H9 (cell line): ENCODE data around the gene OR6N1. TPM values are rescaled to one million over a fixed set of nuclear protein-coding genes. Genes with fewer than 3 reads are reported as not detected.

ENCODE experiments used
- DNase-seq: peaks from one replicate; pipeline ENCODE4 v3.0.0-alpha.2; 2017
- H2AFZ ChIP-seq: one replicate; pipeline ENCODE4 v1.6.1; 2013; ENCODE audit warnings: mild to moderate bottlenecking, low read length, control low read depth, moderate library complexity
- H2AK5ac ChIP-seq: 2 replicates; pipeline ENCODE4 v1.6.1; 2013; ENCODE audit warnings: low read length, control low read depth, mixed read lengths; ENCODE audit not compliant: insufficient read length
- H2BK120ac ChIP-seq: one replicate; pipeline ENCODE4 v1.6.1; 2013; ENCODE audit warnings: low read depth, mild to moderate bottlenecking, low read length, control low read depth, inconsistent platforms; ENCODE audit not compliant: poor library complexity, severe bottlenecking
- H2BK12ac ChIP-seq: 2 replicates; pipeline ENCODE4 v1.6.1; 2013; ENCODE audit warnings: low read length, control low read depth, mixed read lengths, low read depth; ENCODE audit not compliant: insufficient read length
- H2BK15ac ChIP-seq: 2 replicates; pipeline ENCODE4 v1.6.1; 2013; ENCODE audit warnings: low read depth, low read length, control low read depth
- H2BK20ac ChIP-seq: one replicate; pipeline ENCODE4 v1.6.1; 2013; ENCODE audit warnings: low read depth, mild to moderate bottlenecking, low read length, control low read depth, inconsistent platforms; ENCODE audit not compliant: poor library complexity, severe bottlenecking
- H2BK5ac ChIP-seq: 2 replicates; pipeline ENCODE4 v1.6.1; 2013; ENCODE audit warnings: low read length, control low read depth, mixed read lengths; ENCODE audit not compliant: insufficient read length
- H3K14ac ChIP-seq: 2 replicates; pipeline ENCODE4 v1.6.1; 2013; ENCODE audit warnings: low read length, control low read depth; ENCODE audit not compliant: insufficient read depth
- H3K18ac ChIP-seq: 2 replicates; pipeline ENCODE4 v1.6.1; 2013; ENCODE audit warnings: low read depth, mild to moderate bottlenecking, mixed read lengths, low read length, control low read depth; ENCODE audit not compliant: insufficient read length
- H3K23ac ChIP-seq: 2 replicates; pipeline ENCODE4 v1.6.1; 2013; ENCODE audit warnings: low read length, control low read depth, mixed read lengths, low read depth; ENCODE audit not compliant: insufficient read length
- H3K23me2 ChIP-seq: 2 replicates; pipeline ENCODE4 v1.6.1; 2013; ENCODE audit warnings: low read depth, mild to moderate bottlenecking, mixed read lengths, low read length, control low read depth; ENCODE audit not compliant: insufficient read length, poor library complexity, severe bottlenecking
- H3K27ac ChIP-seq: 2 replicates; pipeline ENCODE4 v1.5.1; 2013; ENCODE audit warnings: low read length, control low read depth, mixed read lengths, low read depth; ENCODE audit not compliant: insufficient read length
- H3K27me3 ChIP-seq: 2 replicates; pipeline ENCODE4 v1.6.1; 2013; ENCODE audit warnings: low read length, control low read depth, inconsistent platforms; ENCODE audit not compliant: insufficient read depth
- H3K4ac ChIP-seq: 2 replicates; pipeline ENCODE4 v1.6.1; 2013; ENCODE audit warnings: low read depth, mild to moderate bottlenecking, control low read depth, inconsistent platforms, low read length, moderate library complexity
- H3K4me1 ChIP-seq: 2 replicates; pipeline ENCODE4 v1.6.1; 2013; ENCODE audit warnings: low read length, control low read depth, inconsistent platforms; ENCODE audit not compliant: insufficient read depth
- H3K4me2 ChIP-seq: 2 replicates; pipeline ENCODE4 v1.6.1; 2013; ENCODE audit warnings: low read length, control low read depth, mixed read lengths; ENCODE audit not compliant: insufficient read length, insufficient read depth
- H3K56ac ChIP-seq: 2 replicates; pipeline ENCODE4 v1.6.1; 2013; ENCODE audit warnings: low read depth, mild to moderate bottlenecking, mixed read lengths, low read length, control low read depth; ENCODE audit not compliant: insufficient read length
- H3K79me1 ChIP-seq: 2 replicates; pipeline ENCODE4 v1.6.1; 2013; ENCODE audit warnings: low read depth, mild to moderate bottlenecking, moderate library complexity, low read length, control low read depth, inconsistent platforms; ENCODE audit not compliant: insufficient read depth, poor library complexity, severe bottlenecking
- H3K79me2 ChIP-seq: 2 replicates; pipeline ENCODE4 v1.6.1; 2013; ENCODE audit warnings: low read length, control low read depth, inconsistent platforms; ENCODE audit not compliant: insufficient read depth
- H3K9ac ChIP-seq: 2 replicates; pipeline ENCODE4 v1.6.1; 2013; ENCODE audit warnings: low read length, control low read depth, mixed read lengths; ENCODE audit not compliant: insufficient read length; ENCODE audit errors: extremely low read depth
- H3K9me3 ChIP-seq: one replicate; pipeline ENCODE4 v1.6.1; 2013; ENCODE audit warnings: low read depth, low read length, inconsistent platforms; ENCODE audit not compliant: control insufficient read depth
- H3T11ph ChIP-seq: one replicate; pipeline ENCODE4 v1.6.1; 2013; ENCODE audit warnings: mild to moderate bottlenecking, low read length, control low read depth, inconsistent platforms
- H4K20me1 ChIP-seq: one replicate; pipeline ENCODE4 v1.6.1; 2013; ENCODE audit not compliant: control insufficient read depth, insufficient read length, insufficient read depth
- H4K5ac ChIP-seq: 2 replicates; pipeline ENCODE4 v1.6.1; 2013; ENCODE audit warnings: low read depth, mild to moderate bottlenecking, mixed read lengths, low read length, control low read depth; ENCODE audit not compliant: insufficient read length
- H4K8ac ChIP-seq: replicated peaks from 2 replicates; pipeline ENCODE4 v1.6.1; 2013; ENCODE audit warnings: low read length, control low read depth, mixed read lengths, low read depth; ENCODE audit not compliant: insufficient read length
- H4K91ac ChIP-seq: 2 replicates; pipeline ENCODE4 v1.6.1; 2013; ENCODE audit warnings: low read depth, mild to moderate bottlenecking, moderate library complexity, mixed read lengths, low read length, control low read depth; ENCODE audit not compliant: insufficient read length
- H3K27ac Mint-ChIP-seq, 3 experiments: 2 replicates in 2 of 3; 3 replicates in 1 of 3; pipeline ENCODE4 v1.8.0; 2020 to 2021; ENCODE audit warnings: mixed read lengths in 3 of 3, mild to moderate bottlenecking in 1 of 3, moderate library complexity in 1 of 3
- H3K27me3 Mint-ChIP-seq: 2 replicates; pipeline ENCODE4 v1.8.0; 2021; ENCODE audit warnings: low read depth, mild to moderate bottlenecking, moderate library complexity, mixed read lengths
- H3K36me3 Mint-ChIP-seq, 3 experiments: 2 replicates in 2 of 3; 3 replicates in 1 of 3; pipeline ENCODE4 v1.8.0; 2020 to 2021; ENCODE audit warnings: low read depth in 3 of 3, mixed read lengths in 3 of 3; ENCODE audit not compliant: insufficient read depth in 1 of 3
- H3K4me1 Mint-ChIP-seq, 2 experiments: 2 replicates each; pipeline ENCODE4 v1.8.0; 2020; ENCODE audit warnings: mixed read lengths in 2 of 2
- H3K4me3 Mint-ChIP-seq, 2 experiments: 2 replicates in 1 of 2; 3 replicates in 1 of 2; pipeline ENCODE4 v1.8.0; 2020 to 2021; ENCODE audit warnings: mild to moderate bottlenecking in 2 of 2, mixed read lengths in 2 of 2, moderate library complexity in 1 of 2
- H3K9me3 Mint-ChIP-seq, 2 experiments: 2 replicates in 1 of 2; 3 replicates in 1 of 2; pipeline ENCODE4 v1.8.0; 2020; ENCODE audit warnings: mild to moderate bottlenecking in 2 of 2, mixed read lengths in 2 of 2, moderate library complexity in 1 of 2
- WGBS: extraction: QIAGEN DNeasy Blood & Tissue Kit; methylation state at CpG from one replicate; pipeline ENCODE4 v1.1.7; 2013; ENCODE audit warnings: missing lambda C conversion rate, low lambda C conversion rate, mixed read lengths; ENCODE audit not compliant: insufficient read length; ENCODE audit errors: extremely low coverage; 5-methylcytosine and 5-hydroxymethylcytosine counted together
- total RNA-seq: library from RNA; stranded (reverse); gene quantifications from 2 replicates; pipeline ENCODE4 v1.2.1, GENCODE V29; 2021
- TF ChIP-seq, protein P1 (sequence below): fragments of 200-600 bp; sonication (generic); conservative IDR thresholded peaks from 3 replicates; pipeline ENCODE4 v1.8.0; 2021; ENCODE audit warnings: antibody characterized with exemption, mild to moderate bottlenecking

OR6N1 gene
- total RNA-seq, 1 experiment from 2014 or later: not detected

DNA sequence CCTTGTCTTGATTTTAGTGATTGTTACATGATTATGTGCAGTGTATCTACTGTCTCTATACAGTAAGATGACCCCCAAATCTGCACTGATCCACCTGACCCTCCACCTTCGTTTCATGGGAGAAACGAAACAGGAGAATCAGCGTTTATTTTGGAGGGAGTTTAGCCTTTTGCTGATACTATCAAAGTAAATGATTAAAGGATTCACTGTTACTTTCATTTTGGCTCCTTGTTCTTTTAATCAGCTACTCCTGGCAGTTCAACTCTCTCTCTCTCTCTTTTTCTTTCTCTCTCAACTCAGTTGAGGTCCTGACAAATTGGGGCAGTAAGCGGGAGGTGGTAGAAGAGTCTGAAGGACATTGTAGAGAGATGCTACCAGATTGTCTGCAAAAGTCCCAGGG, 41.5 kb downstream of the OR6N1 start:
- Mint-ChIP-seq H3K4me3 (no peak overlapping the region), H3K4me1 (no peaks in the 10 kb centered on the region), H3K36me3 (no peaks in the 10 kb centered on the region), H3K9me3 (no peaks in the 10 kb centered on the region), H3K27ac (no peak overlapping the region), H3K27me3 (no peaks in the 10 kb centered on the region; the same call in 1 of the 2 replicates)
- H3K9ac ChIP-seq: no peak overlapping the region
- H2BK12ac ChIP-seq: no peak overlapping the region
- H3K23ac ChIP-seq: no peak overlapping the region
- H3K79me1 ChIP-seq: no peaks in the 10 kb centered on the region
- no peak overlapping the region for H2BK120ac ChIP-seq
- no peaks in the 10 kb centered on the region for H3K9me3 ChIP-seq
- H3K4ac ChIP-seq: no peak overlapping the region
- H3K27me3 ChIP-seq: no peaks in the 10 kb centered on the region
- no peak overlapping the region for H3K27ac ChIP-seq
- no peak overlapping the region for H2BK20ac ChIP-seq
- no peaks in the 10 kb centered on the region for H3K4me1 ChIP-seq
- H4K8ac ChIP-seq: no peak overlapping the region
- DNase-seq: no peak
- H2AK5ac ChIP-seq: no peak overlapping the region
- H3K79me2 ChIP-seq: no peaks in the 10 kb centered on the region
- TF ChIP-seq, protein P1, sequence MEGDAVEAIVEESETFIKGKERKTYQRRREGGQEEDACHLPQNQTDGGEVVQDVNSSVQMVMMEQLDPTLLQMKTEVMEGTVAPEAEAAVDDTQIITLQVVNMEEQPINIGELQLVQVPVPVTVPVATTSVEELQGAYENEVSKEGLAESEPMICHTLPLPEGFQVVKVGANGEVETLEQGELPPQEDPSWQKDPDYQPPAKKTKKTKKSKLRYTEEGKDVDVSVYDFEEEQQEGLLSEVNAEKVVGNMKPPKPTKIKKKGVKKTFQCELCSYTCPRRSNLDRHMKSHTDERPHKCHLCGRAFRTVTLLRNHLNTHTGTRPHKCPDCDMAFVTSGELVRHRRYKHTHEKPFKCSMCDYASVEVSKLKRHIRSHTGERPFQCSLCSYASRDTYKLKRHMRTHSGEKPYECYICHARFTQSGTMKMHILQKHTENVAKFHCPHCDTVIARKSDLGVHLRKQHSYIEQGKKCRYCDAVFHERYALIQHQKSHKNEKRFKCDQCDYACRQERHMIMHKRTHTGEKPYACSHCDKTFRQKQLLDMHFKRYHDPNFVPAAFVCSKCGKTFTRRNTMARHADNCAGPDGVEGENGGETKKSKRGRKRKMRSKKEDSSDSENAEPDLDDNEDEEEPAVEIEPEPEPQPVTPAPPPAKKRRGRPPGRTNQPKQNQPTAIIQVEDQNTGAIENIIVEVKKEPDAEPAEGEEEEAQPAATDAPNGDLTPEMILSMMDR: no peak
- no peak overlapping the region for H3K18ac ChIP-seq
- WGBS: no CpG with 5 or more reads among the region's 4 CpGs
- H2AFZ ChIP-seq: no peak overlapping the region
- no peak overlapping the region for H4K5ac ChIP-seq
- H2BK5ac ChIP-seq: no peak overlapping the region
- H3K4me2 ChIP-seq: no peak overlapping the region
- no peak overlapping the region for H2BK15ac ChIP-seq
- H4K20me1 ChIP-seq: no peaks in the 10 kb centered on the region
- no peak overlapping the region for H3K56ac ChIP-seq
- no peak overlapping the region for H3T11ph ChIP-seq
- H3K14ac ChIP-seq: no peak overlapping the region
- no peak overlapping the region for H4K91ac ChIP-seq
- H3K23me2 ChIP-seq: no peaks in the 10 kb centered on the region
